ENCODE results near the gene CD247. TPM values are rescaled to one million over a fixed set of nuclear protein-coding genes. Genes with fewer than 3 reads are reported as not detected.

CD247 gene
- total and polyA plus RNA-seq, 2 experiments from 2014 or later, result not detected

DNA sequence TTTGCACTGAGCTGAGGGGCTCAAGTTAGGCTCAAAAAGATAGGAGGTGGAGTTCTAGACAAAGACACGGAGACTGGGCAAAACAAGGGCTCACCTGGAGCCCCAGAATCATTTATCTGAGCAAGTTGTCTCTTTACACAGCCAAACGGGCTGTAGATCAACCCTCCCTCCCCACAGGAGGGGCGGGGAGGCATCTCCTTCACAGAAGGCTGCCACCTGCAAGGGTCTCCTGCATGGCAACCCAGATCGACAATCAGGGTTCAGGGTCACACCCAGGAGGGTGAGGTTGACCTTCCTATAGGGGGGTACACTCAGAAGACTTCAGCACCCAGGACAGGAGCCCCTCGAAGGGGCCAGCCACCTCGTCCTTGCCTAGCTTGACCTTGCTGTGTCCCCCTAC, 84.0 kb downstream of the CD247 start:
- Histone ChIP-seq H3K9me2 (replicated peaks; ENCODE audit: insufficient read depth) (no peaks in the 10 kb centered on the region), H4K20me1 (ENCODE audit: insufficient read depth, poor library complexity, severe bottlenecking) (no peaks in the 10 kb centered on the region), H3K27me3 (peaks cover 11% of the 10 kb centered on the region), H3K9me3 (ENCODE audit: low read depth) (no peaks in the 10 kb centered on the region), H3K36me3 (replicated peaks; ENCODE audit: insufficient read depth, low read depth) (no peaks in the 10 kb centered on the region), H3K79me2 (no peaks in the 10 kb centered on the region), H3K27ac (no peak overlapping the region), H3K4me1 (ENCODE audit: insufficient read depth) (peaks cover 4% of the 10 kb centered on the region), H2AFZ (no peak overlapping the region), H3K4me2 (no peak overlapping the region), H3K4me3 (no peak overlapping the region)
- DNase-seq (ENCODE audit: low spot score), result no peak
- WGBS (ENCODE audit: low lambda C conversion rate, missing lambda C conversion rate), result 91% methylated on average over 6 of the region's 6 CpGs
- TF ChIP-seq, protein P1, sequence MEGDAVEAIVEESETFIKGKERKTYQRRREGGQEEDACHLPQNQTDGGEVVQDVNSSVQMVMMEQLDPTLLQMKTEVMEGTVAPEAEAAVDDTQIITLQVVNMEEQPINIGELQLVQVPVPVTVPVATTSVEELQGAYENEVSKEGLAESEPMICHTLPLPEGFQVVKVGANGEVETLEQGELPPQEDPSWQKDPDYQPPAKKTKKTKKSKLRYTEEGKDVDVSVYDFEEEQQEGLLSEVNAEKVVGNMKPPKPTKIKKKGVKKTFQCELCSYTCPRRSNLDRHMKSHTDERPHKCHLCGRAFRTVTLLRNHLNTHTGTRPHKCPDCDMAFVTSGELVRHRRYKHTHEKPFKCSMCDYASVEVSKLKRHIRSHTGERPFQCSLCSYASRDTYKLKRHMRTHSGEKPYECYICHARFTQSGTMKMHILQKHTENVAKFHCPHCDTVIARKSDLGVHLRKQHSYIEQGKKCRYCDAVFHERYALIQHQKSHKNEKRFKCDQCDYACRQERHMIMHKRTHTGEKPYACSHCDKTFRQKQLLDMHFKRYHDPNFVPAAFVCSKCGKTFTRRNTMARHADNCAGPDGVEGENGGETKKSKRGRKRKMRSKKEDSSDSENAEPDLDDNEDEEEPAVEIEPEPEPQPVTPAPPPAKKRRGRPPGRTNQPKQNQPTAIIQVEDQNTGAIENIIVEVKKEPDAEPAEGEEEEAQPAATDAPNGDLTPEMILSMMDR (IDR thresholded peaks at IDR 0.05; ENCODE audit: poor library complexity), result no peak
- TF ChIP-seq EZH2phosphoT487 (IDR thresholded peaks at IDR 0.05; ENCODE audit: low read depth, severe bottlenecking, unreplicated experiment), result no peak
- no peak for TF ChIP-seq EZH2 (IDR thresholded peaks at IDR 0.05; ENCODE audit: borderline replicate concordance)

DNA sequence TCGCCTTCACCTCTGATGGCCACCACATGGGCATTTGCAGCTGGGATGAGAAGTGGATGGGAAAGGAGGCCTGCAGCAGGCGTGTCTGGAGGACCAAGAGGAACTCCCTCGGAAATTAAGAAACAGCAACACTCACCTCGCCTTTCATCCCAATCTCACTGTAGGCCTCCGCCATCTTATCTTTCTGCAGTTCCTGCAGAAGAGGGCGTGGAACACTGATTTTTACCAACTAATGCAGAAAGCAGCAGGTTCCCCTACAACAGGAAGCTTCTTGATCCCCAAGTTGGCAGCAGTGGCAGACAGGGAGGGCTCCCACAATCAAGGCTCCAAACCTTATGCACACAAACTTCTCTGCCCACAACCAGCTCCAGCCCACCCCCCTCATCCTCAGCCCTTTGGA, 84.4 kb downstream of the CD247 start:
- Histone ChIP-seq H4K20me1 (ENCODE audit: insufficient read depth, poor library complexity, severe bottlenecking) (no peaks in the 10 kb centered on the region), H3K9me3 (ENCODE audit: low read depth) (no peaks in the 10 kb centered on the region), H3K36me3 (replicated peaks; ENCODE audit: insufficient read depth, low read depth) (no peaks in the 10 kb centered on the region), H3K9me2 (replicated peaks; ENCODE audit: insufficient read depth) (no peaks in the 10 kb centered on the region), H3K79me2 (no peaks in the 10 kb centered on the region), H3K4me1 (ENCODE audit: insufficient read depth) (no peaks in the 10 kb centered on the region), H3K4me2 (no peak overlapping the region), H3K27me3 (peaks cover 7% of the 10 kb centered on the region), H2AFZ (no peak overlapping the region), H3K4me3 (no peak overlapping the region), H3K27ac (no peak overlapping the region)
- 97% methylated on average over 6 of the region's 6 CpGs for WGBS (ENCODE audit: low lambda C conversion rate, missing lambda C conversion rate)
- TF ChIP-seq, protein P1 (IDR thresholded peaks at IDR 0.05; ENCODE audit: poor library complexity), result no peak
- TF ChIP-seq EZH2phosphoT487 (IDR thresholded peaks at IDR 0.05; ENCODE audit: low read depth, severe bottlenecking, unreplicated experiment), result no peak
- no peak for TF ChIP-seq EZH2 (IDR thresholded peaks at IDR 0.05; ENCODE audit: borderline replicate concordance)
- DNase-seq (ENCODE audit: low spot score), result no peak

DNA sequence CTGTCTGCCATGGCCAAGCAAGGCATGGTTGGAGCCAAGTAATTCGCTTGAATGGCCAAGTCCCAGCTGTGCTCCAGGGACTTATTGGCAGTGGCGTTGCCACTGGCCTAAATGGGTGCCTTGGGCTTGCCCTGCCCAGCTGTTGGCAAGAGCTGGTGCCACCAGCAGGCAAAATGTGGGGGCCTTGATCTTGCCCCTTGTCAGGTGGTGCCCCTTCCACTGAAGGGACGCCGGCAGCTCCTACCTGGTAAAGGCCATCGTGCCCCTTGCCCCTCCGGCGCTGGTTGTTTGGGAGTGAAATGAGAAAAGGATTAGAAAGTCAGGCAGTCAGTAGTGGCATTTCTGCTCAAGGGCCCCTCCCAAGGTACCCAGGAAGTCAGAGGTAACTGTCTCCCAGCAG, 85.5 kb downstream of the CD247 start:
- TF ChIP-seq EZH2 (IDR thresholded peaks at IDR 0.05; ENCODE audit: borderline replicate concordance) (no peak), EZH2phosphoT487 (IDR thresholded peaks at IDR 0.05; ENCODE audit: low read depth, severe bottlenecking, unreplicated experiment) (no peak)
- TF ChIP-seq, protein P1 (IDR thresholded peaks at IDR 0.05; ENCODE audit: poor library complexity), result no peak
- DNase-seq (ENCODE audit: low spot score), result no peak
- Histone ChIP-seq H3K4me1 (ENCODE audit: insufficient read depth) (no peaks in the 10 kb centered on the region), H3K9me2 (replicated peaks; ENCODE audit: insufficient read depth) (no peaks in the 10 kb centered on the region), H3K27ac (no peak overlapping the region), H2AFZ (no peak overlapping the region), H4K20me1 (ENCODE audit: insufficient read depth, poor library complexity, severe bottlenecking) (no peaks in the 10 kb centered on the region), H3K79me2 (no peaks in the 10 kb centered on the region), H3K9me3 (ENCODE audit: low read depth) (no peaks in the 10 kb centered on the region), H3K36me3 (replicated peaks; ENCODE audit: insufficient read depth, low read depth) (no peaks in the 10 kb centered on the region), H3K4me2 (no peak overlapping the region), H3K27me3 (no peaks in the 10 kb centered on the region), H3K4me3 (no peak overlapping the region)
- WGBS (ENCODE audit: low lambda C conversion rate, missing lambda C conversion rate), result 97% methylated on average over 7 of the region's 7 CpGs
